ENCODE data around the gene KRT15. TPM values are rescaled to one million over a fixed set of nuclear protein-coding genes. Genes with fewer than 3 reads are reported as not detected.

The KRT15 gene
- total and polyA plus RNA-seq, 2 of the 8 experiments (the other 6 are each of a cell fraction or from before 2014, with no cell fraction given): 0.11 to 0.13 TPM

DNA sequence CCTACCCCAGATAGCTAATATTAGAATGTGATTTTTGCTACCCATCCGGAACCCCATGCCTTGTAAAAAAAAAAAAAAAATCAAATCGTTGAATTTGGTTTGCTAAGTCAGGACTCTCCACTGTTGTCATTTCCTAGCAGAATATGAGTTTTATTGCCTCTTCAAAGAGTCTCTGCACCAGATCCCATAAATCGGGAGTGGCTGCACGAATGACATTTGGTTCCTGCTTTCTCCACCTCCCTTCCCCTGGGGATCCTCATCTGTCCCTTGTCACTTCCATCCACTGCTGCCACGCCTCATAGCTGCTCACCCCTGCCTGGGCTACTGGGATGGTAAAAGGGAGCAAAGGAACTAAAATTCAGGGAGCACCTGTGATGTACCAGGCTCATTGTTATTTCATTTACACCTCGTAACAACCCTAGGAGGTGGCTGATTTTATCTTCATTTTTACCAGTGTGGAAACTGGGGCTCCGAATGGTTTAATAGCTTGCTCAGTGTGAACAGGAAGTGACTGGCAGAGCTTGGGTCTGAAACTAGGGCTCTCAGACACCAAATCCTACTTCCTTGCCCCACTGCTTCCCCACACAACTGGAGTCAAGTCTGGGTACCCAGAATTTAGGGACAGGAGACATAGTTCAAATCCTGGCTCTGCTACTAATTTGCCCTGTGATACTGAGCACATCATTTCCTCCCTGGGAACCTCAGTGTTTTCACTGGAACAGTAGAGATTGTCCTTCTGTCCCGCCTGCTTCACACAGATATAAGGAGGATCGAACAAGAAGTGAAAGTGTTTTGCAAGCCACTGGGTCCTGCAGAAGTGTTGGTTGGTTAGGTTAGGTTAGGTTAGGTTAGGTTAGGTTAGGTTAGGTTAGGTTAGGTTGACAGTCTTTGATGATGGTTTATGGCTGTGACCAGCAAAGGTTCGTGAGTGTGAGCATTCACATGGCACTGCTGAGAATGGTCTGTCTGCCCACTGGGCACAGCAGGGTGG lies 28.4 kb downstream of the KRT15 start (continued):
- TF ChIP-seq CHD7 (IDR thresholded peaks at IDR 0.05; ENCODE audit: insufficient replicate concordance, low read length) (no peak), TEAD4 (IDR thresholded peaks at IDR 0.05; ENCODE audit: low read depth, low read length) (no peak), ATF3 (IDR thresholded peaks at IDR 0.05; ENCODE audit: insufficient read depth, low read depth, low read length) (no peak), EZH2 (IDR thresholded peaks at IDR 0.05; ENCODE audit: low read depth, low read length, severe bottlenecking) (no peak)
